Measurements from ENCODE around the gene DDX11. TPM values are rescaled to one million over a fixed set of nuclear protein-coding genes. Genes with fewer than 3 reads are reported as not detected.
"Not testable (repeated sequence)": the region's sequence is repeated elsewhere in the genome, so short reads cannot be mapped to it uniquely, and the experiment has no call there.

The DDX11 gene
- total and polyA plus RNA-seq, 2 donors (not counting 1 experiment from before 2014, with no cell fraction given) = 68.0 to 90.2 TPM

GRCh38 chr12:31120392-31121008 lies 46.8 kb downstream of the DDX11 start:
- Histone ChIP-seq H3K9me3 (ENCODE audit: control extremely low read depth in 1 of 3, control insufficient read depth in 2 of 3, insufficient read depth in 1 of 3, low read length in 2 of 3) (peaks cover 0 to 28% (median 0%) of the 10 kb centered on the region in 3 donors), H3K4me3 (ENCODE audit: control extremely low read depth in 1 of 5, extremely low read depth in 1 of 5, insufficient read depth in 1 of 5, low read depth in 2 of 5, low read length in 4 of 5) (peak overlapping the region in 1 of 5 experiments; percentile 11), H3K79me2 (ENCODE audit: control insufficient read depth, insufficient read depth, low read length) (no peaks in the 10 kb centered on the region), H3K4me1 (ENCODE audit: control insufficient read depth in 2 of 2, insufficient read depth in 2 of 2, low read length in 2 of 2) (peaks cover 28 to 32% of the 10 kb centered on the region in 2 donors), H4K20me1 (ENCODE audit: control insufficient read depth, insufficient read depth, low read length, poor library complexity, severe bottlenecking) (no peaks in the 10 kb centered on the region), H3K36me3 (replicated peaks in 1 of 2; ENCODE audit: control extremely low read depth in 1 of 2, control insufficient read depth in 1 of 2, extremely low read depth in 1 of 2, insufficient read depth in 2 of 2, low read length in 1 of 2) (no peaks in the 10 kb centered on the region), H3K9ac (ENCODE audit: low read length) (no peak overlapping the region), H3K4me2 (replicated peaks; ENCODE audit: low read depth, low read length, poor library complexity, severe bottlenecking) (peak overlapping the region; percentile 84), H3K27ac (ENCODE audit: low read length in 2 of 2) (no peak overlapping the region), H2AFZ (ENCODE audit: insufficient read depth, low read depth, low read length, poor library complexity, severe bottlenecking) (no peak overlapping the region), H3K27me3 (replicated peaks in 1 of 4; ENCODE audit: control extremely low read depth in 1 of 4, control insufficient read depth in 3 of 4, insufficient read depth in 4 of 4, low read length in 3 of 4) (peaks cover 0 to 34% (median 6%) of the 10 kb centered on the region in 4 experiments)
- DNase-seq = no peak
- ATAC-seq (ENCODE audit: low read depth) = no peak
- TF ChIP-seq CTCF (IDR thresholded peaks at IDR 0.05) (no peak), EZH2 (IDR thresholded peaks at IDR 0.05; ENCODE audit: borderline replicate concordance, insufficient read depth, low read depth, low read length, poor library complexity, severe bottlenecking) (no peak)
- POLR2A ChIA-PET = no interaction called here
- no peaks in the 10 kb centered on the region for H3K27me3 Mint-ChIP-seq
- peaks cover 4% of the 10 kb centered on the region for H3K4me1 Mint-ChIP-seq
- intact Hi-C loops (cut with micrococcal nuclease) = no loop called here
- no peak overlapping the region for H3K4me3 Mint-ChIP-seq
- H3K9me3 Mint-ChIP-seq (ENCODE audit: insufficient read depth) = no peaks in the 10 kb centered on the region
- 29% methylated on average over 2 of the region's 26 CpGs for WGBS (ENCODE audit: insufficient coverage)
- CTCF ChIA-PET = no interaction called here
- no peak overlapping the region for H3K27ac Mint-ChIP-seq

GRCh38 chr12:31121022-31121728 lies 47.5 kb downstream of the DDX11 start:
- H4K20me1 ChIP-seq (ENCODE audit: control insufficient read depth, insufficient read depth, low read length, poor library complexity, severe bottlenecking); CTCF ChIA-PET; POLR2A ChIA-PET; H3K27ac ChIP-seq (ENCODE audit: low read length in 2 of 2); DNase-seq; H3K4me2 ChIP-seq (replicated peaks; ENCODE audit: low read depth, low read length, poor library complexity, severe bottlenecking); ATAC-seq (ENCODE audit: low read depth); H3K4me3 Mint-ChIP-seq; H3K9ac ChIP-seq (ENCODE audit: low read length); H3K27ac Mint-ChIP-seq; H3K4me1 Mint-ChIP-seq; H3K36me3 ChIP-seq (replicated peaks in 1 of 2; ENCODE audit: control extremely low read depth in 1 of 2, control insufficient read depth in 1 of 2, extremely low read depth in 1 of 2, insufficient read depth in 2 of 2, low read length in 1 of 2); H3K9me3 Mint-ChIP-seq (ENCODE audit: insufficient read depth); H2AFZ ChIP-seq (ENCODE audit: insufficient read depth, low read depth, low read length, poor library complexity, severe bottlenecking); H3K4me3 ChIP-seq (ENCODE audit: control extremely low read depth in 1 of 5, extremely low read depth in 1 of 5, insufficient read depth in 1 of 5, low read depth in 2 of 5, low read length in 4 of 5); H3K27me3 Mint-ChIP-seq; H3K79me2 ChIP-seq (ENCODE audit: control insufficient read depth, insufficient read depth, low read length); intact Hi-C loops (cut with micrococcal nuclease): not testable (repeated sequence)
- H3K4me1 ChIP-seq (ENCODE audit: control insufficient read depth in 2 of 2, insufficient read depth in 2 of 2, low read length in 2 of 2) = peaks cover 28 to 32% of the 10 kb centered on the region in 2 donors
- 70% methylated on average over 6 of the region's 19 CpGs for WGBS (ENCODE audit: insufficient coverage)
- H3K27me3 ChIP-seq (replicated peaks in 1 of 4; ENCODE audit: control extremely low read depth in 1 of 4, control insufficient read depth in 3 of 4, insufficient read depth in 4 of 4, low read length in 3 of 4) = peaks cover 0 to 34% (median 6%) of the 10 kb centered on the region in 4 experiments
- H3K9me3 ChIP-seq (ENCODE audit: control extremely low read depth in 1 of 3, control insufficient read depth in 2 of 3, insufficient read depth in 1 of 3, low read length in 2 of 3) = peaks cover 0 to 28% (median 0%) of the 10 kb centered on the region in 3 donors

Data from B cell (primary cell).